Activated CD8-positive, alpha-beta memory T cell treated with anti-CD3 and anti-CD28 coated beads, Interleukin-2, amount 50 U/mL, for 24 hours (primary cell): Measurements from ENCODE around the gene PITPNC1.
"Not testable (repeated sequence)": the region's sequence is repeated elsewhere in the genome, so short reads cannot be mapped to it uniquely, and the experiment has no call there.

ENCODE experiments used
- DNase-seq: peaks from one replicate; pipeline ENCODE4 v3.0.0-alpha.2; 2020; ENCODE audit errors: extremely low read depth

The PITPNC1 gene

DNA sequence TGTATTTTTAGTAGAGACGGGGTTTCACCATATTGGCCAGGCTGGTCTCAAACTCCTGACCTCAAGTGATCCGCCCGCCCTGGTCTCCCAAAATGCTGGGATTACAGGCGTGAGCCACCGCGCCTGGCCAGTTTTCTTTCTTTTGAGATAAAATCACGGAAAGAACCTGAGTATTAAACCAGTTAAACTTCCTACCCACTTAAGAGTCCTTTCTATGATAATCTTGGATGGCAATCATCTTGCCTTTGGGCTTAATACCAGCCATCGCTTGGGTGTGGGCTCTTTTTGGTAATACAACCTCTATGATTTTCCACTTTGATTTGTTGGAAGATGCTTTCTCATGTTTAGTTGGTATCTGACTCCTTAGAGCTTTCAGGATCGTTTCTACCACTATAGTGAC lies 24.0 kb downstream of the PITPNC1 start:
- DNase-seq = no peak

- no peak for DNase-seq
These were observed 24.8 kb downstream of the PITPNC1 start for GRCh38 chr17:67401598-67402504.

DNA sequence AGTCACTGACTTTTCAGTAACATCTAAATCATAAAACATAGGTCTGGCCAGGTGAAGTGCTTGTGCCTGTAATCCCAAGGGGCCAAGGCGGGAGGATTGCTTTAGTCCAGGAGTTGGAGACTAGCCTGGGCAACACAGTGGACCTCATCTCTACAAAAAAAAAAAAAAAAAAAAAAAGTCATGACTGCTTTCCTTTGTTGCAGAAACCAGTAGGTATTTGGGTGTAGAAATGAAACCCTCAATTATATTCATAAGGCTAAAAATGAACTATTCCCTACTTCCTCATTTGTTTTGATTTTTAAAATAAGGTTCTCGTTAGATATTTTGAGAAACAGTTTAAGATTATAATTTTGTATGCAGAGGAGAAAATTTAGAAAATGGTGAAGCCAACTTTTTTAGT lies 26.0 kb downstream of the PITPNC1 start:
- no peak for DNase-seq

DNA sequence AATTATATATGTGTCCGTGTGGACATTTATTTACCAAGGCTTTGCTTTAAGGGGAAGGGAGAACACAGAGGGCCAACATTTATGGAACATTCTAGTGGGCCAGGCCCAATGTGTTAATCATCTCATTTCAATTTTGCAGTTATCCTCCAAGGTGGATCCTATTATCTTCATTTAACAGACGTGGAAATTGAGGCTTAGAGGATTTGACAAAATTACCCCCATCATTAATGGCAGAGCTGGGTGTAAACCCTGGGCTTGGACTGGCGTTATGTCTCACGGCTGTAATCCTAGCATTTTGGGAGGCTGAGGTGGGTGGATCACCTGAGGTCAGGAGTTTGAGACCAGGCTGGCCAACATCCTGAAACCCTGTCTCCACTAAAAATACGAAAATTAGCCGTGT lies 26.4 kb downstream of the PITPNC1 start:
- DNase-seq = no peak

DNA sequence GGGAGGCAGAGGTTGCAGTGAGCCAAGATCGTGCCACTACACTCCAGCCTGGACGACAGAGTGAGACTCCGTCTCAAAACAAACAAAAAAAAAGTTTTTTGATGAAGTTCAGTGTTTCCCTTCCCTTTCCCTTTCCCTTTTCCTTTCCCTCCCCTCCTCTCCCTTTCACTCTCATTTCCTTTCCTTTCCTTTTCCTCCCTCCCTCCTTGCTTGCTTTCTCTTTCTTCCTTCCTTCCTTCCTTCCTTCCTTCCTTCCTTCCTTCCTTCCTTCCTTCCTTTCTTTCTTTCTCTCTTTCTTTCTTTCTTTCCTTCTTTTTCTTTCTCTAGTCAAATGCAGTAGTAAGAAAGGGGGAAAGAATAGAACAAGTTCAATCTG lies 31.4 kb downstream of the PITPNC1 start:
- not testable (repeated sequence) for DNase-seq

GRCh38 chr17:67411397-67411796 lies 34.3 kb downstream of the PITPNC1 start:
- DNase-seq = no peak

DNA sequence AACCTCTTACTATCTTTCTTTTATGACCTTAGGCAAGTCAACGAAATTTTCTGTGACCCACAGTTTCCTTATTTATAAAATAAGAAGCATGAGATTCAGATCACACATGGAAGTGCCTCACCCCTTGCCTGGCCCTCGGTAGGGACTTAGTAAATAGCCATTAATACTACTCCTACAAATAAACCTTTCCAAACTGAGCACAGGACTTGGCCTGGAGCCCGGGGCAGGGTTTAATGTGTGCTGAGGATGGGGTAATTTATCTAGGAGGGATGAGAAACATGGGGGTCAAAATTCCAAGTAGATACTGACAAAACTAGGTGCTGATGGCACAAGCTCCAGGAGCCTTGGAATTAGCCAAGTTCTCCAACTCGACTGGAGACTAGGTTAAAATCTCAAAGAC lies 35.0 kb downstream of the PITPNC1 start:
- DNase-seq = no peak

GRCh38 chr17:67412941-67413340 lies 35.9 kb downstream of the PITPNC1 start:
- DNase-seq = no peak

- no peak for DNase-seq
These were observed 36.3 kb downstream of the PITPNC1 start for GRCh38 chr17:67413388-67413787.

- no peak for DNase-seq
These were observed 37.0 kb downstream of the PITPNC1 start for GRCh38 chr17:67414130-67414529.

DNA sequence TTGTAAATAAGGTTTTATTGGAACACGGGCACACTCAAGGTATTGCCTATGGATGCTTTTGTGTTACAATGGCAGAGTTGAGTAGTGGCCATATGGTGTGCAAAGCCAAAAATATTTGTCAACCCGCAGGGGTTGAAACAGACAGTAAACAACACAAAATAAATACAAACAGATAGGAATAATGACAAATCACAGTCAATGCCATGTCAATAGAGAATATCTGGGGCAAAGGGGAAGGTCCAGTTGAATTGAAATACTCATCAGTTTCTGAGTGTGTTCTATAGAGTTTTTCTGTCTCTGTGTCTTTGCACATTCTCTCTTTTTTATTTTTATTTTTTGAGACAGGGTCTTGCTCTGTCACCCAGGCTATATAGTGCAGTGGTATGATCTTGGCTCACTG lies 37.5 kb downstream of the PITPNC1 start:
- DNase-seq = no peak

DNA sequence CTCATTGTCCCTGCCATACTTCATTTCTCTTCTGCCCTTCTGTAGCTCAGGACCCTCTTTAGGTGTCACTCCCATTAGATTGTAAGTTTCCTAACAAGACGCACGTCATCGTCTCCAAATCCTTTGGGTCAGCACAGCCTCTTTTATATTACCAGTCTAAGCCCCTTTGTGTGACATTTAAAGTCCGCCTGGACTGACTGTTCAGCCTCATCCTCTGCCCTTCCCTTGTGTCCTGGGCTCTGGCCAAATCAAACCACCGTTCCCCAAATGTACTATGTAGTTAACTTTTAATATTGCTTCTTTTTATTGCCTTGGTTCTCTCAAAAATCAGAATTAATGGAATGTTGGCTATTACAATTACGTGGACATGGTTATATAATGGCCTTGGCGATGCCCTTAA lies 38.2 kb downstream of the PITPNC1 start:
- no peak for DNase-seq

GRCh38 chr17:67417507-67417906 lies 40.4 kb downstream of the PITPNC1 start:
- no peak for DNase-seq

DNA sequence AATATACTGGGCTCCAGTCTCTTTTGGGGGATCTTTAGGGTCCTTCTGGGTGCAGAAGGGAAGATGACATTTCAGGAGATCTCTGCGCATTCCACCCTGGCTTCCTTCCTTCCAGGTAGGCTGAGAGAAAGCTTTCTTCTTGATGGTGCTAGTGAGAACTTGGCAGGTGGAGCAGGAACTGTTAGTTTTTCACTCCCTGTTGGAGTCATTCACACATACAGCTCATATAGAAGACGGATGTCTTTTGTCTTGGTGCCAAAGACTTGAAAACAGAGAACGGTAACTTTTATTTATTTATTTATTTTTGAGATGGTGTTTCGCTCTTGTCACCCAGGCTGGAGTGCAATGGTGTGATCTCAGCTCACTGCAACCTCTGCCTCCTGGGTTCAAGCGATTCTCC lies 43.9 kb downstream of the PITPNC1 start:
- DNase-seq = no peak

DNA sequence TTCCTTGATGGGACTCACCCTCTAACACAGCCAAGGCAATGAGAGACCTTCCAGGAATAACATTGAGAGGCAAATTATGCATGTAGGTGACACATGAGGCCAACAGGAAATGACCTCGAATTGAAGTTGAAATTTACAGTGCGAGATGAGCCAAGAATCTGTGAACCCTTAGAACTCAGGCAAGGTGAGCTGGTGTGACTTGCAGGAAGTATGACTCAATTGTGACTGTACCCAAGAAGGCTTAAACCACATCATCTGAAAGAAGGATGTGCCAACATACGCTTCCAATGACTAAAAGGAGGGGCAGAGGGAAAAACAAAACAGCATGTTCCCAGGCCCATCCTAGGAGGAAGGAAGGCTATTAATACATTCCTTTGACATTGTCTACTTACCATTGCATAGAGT lies 44.8 kb downstream of the PITPNC1 start:
- DNase-seq = no peak

DNA sequence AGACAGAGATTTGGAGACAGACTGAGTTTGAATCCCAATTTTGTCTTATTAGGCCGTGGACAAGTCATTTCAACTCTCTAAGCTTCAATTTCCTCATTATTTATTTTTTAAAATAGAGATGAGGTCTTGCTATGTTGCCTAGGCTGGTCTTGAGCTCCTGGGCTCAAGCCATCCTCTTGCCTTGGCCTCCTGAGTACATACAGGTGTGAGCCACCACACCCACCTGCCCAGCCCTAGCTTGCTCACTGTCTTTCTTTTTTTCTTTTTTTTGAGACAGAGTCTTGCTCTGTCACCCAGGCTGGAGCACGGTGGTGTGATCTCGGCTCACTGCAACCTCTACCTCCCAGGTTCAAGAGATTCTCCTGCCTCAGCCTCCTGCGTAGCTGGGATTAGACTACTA lies 45.2 kb downstream of the PITPNC1 start:
- DNase-seq = not testable (repeated sequence)

- DNase-seq = no peak
These were observed 45.8 kb downstream of the PITPNC1 start for GRCh38 chr17:67422897-67423296.

DNA sequence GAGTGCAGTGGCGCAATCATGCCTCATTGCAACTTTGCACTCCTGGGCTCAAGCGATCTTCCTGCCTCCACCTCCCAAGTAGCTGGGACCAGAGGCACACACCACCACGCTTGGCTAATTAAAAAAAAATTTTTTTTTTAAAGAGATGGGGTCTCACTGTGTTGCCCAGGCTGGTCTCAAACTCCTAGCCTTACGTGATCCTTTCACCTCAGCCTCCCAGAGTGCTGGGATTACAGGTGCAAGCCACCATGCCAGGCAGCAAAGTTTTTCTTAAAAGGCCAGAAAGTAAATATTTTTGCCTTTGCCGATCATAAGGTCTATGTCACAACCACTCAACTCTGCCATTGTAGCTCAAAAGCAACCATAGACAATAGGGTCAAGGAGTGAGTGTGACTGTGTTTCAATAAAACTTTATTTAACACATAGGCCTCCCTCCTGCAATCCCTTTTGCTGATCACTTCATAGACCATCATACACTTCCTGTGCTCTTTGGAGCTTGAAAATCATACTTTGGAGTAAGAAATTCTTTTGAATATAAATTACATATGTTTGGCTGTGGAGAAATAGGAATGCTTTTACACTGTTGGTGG lies 48.6 kb downstream of the PITPNC1 start:
- DNase-seq = no peak

DNA sequence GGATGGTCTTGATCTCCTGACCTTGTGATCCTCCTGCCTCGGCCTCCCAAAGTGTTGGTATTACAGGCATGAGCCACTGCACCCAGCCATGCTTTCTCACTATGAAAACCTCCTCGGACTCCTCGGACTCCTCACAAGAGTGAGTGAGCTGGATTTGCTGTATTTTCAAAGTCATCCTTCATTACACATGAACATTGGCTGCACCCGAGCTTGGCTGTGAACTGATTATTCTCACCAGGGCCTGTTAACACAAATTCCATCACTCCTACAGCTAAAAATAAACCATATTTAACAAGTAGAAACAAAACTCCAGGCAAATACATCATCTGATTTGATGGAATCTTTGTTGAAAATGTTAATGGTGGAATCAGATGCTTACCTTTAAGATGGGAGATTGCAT lies 50.3 kb downstream of the PITPNC1 start:
- DNase-seq = no peak

GRCh38 chr17:67430515-67430914 lies 53.4 kb downstream of the PITPNC1 start:
- not testable (repeated sequence) for DNase-seq

DNA sequence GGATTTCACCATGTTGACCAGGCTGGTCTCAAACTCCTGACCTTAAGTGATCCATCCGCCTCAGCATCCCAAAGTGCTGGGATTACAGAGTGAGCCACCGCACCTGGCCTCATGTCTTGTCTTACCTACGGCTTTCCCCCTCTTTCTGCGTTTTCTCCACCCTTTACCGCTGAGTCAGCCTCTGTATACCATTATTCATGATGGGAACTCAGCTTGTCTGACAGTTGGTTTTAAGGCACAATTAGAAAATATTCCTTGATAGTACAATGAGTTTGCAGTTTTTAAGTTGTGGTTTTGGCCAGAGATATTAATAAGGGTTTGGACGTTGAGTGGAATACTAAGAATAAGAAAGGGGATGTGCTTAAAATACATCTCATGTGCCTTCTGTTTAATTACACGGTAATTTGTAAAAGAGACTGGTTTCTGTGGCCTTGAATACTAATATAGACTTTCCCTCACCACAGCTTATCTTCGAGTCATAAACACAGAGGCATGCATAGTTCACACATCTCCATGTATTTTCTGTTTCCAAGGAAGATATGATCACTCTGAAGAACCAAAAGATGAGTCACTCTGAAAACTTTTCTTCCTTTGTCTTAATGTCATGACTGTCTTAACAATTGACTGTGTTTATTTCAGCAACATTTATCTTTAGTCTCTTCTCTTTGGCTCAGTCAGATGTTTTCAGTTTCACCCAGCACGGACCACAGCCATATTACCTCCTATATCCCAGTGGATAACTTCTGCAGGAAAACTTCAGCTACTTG lies 54.4 kb downstream of the PITPNC1 start:
- no peak for DNase-seq

DNA sequence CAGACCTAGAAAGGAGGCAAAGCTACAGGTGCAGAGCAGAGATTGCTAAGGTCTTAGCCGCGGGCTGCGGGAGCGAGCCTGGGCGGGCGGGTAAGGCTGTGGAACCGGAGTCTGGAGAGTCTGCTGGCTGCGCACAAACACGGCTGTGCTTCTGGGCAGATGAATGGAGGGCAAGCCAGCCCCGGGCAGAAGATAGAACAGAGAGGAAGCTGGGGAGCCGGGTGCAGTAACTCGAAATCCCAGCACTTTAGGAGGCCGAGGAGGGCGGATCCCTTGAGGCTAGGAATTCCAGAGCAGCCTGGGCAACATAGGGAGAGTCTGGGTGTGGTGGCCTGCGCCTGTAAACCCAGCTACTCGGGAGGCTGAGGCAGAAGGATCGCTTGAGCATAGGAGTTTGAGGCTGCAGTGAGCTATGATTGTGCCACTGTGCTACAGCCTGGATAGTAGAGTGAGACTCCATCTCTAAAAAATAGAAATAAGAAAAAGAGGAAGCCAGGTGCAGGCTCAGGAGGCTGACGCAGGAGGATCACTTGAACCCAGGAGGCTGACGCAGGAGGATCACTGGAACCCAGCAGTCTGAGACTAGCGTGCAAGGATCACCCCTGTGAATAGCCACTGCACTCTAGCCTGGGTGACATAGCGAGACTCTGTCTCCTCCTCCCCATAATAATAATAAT lies 56.3 kb downstream of the PITPNC1 start:
- DNase-seq = no peak
